Measurements from ENCODE around the gene THBS4.

THBS4 gene

GRCh38 chr5:80122579-80122978 is 87.4 kb downstream of the THBS4 start:
- no peak for DNase-seq

- DNase-seq: no peak
These were observed 89.2 kb downstream of the THBS4 start for GRCh38 chr5:80124121-80124918.

GRCh38 chr5:80125022-80125961 is 90.1 kb downstream of the THBS4 start:
- DNase-seq: no peak

- DNase-seq: no peak
These were observed 90.9 kb downstream of the THBS4 start for GRCh38 chr5:80125962-80126480.

- DNase-seq: no peak
These were observed 92.0 kb downstream of the THBS4 start for GRCh38 chr5:80127116-80127552.

- no peak for DNase-seq
These were observed 93.0 kb downstream of the THBS4 start for GRCh38 chr5:80128141-80128540.

- no peak for DNase-seq
These were observed 94.0 kb downstream of the THBS4 start for GRCh38 chr5:80129146-80129545.

Data from GDM1 (cell line).